Smooth muscle cell (in vitro differentiated cells): ENCODE results near the gene KDM4B. TPM values are rescaled to one million over a fixed set of nuclear protein-coding genes. Genes with fewer than 3 reads are reported as not detected.

ENCODE experiments used
- DNase-seq: peaks from one replicate; lab custom pipeline; 2025; ENCODE audit not compliant: unreplicated experiment; lab: John Stamatoyannopoulos, UW
- H2AFZ ChIP-seq: fragments of 200-600 bp; sonication (generic); 2 replicates; pipeline ENCODE4 v1.6.0; 2016; ENCODE audit warnings: antibody characterized with exemption, low read depth, mild to moderate bottlenecking
- H3F3A ChIP-seq: fragments of 200-600 bp; sonication (generic); 2 replicates; pipeline ENCODE4 v1.6.0; 2017; ENCODE audit warnings: antibody characterized with exemption, low read depth
- H3K27ac ChIP-seq: fragments of 200-600 bp; sonication (generic); 2 replicates; pipeline ENCODE4 v1.5.1; 2016; ENCODE audit warnings: low read depth, mild to moderate bottlenecking
- H3K27me3 ChIP-seq: fragments of 200-600 bp; sonication (generic); 2 replicates; pipeline ENCODE4 v1.6.1; 2016; ENCODE audit warnings: low read depth, mild to moderate bottlenecking
- H3K36me3 ChIP-seq: fragments of 200-600 bp; sonication (generic); 2 replicates; pipeline ENCODE4 v1.5.1; 2016; ENCODE audit warnings: low read depth
- H3K4me1 ChIP-seq: fragments of 200-600 bp; sonication (generic); 2 replicates; pipeline ENCODE4 v1.5.1; 2016; ENCODE audit warnings: low read depth
- H3K4me2 ChIP-seq: fragments of 200-600 bp; sonication (generic); 2 replicates; pipeline ENCODE4 v1.6.0; 2016; ENCODE audit warnings: mild to moderate bottlenecking
- H3K4me3 ChIP-seq: fragments of 200-600 bp; sonication (generic); 2 replicates; pipeline ENCODE4 v1.5.1; 2016; ENCODE audit warnings: mild to moderate bottlenecking
- H3K79me2 ChIP-seq: fragments of 200-600 bp; sonication (generic); 2 replicates; pipeline ENCODE4 v1.6.0; 2016; ENCODE audit warnings: low read depth, mild to moderate bottlenecking
- H3K9ac ChIP-seq: fragments of 200-600 bp; sonication (generic); 2 replicates; pipeline ENCODE4 v1.6.0; 2016; ENCODE audit warnings: low read depth
- H3K9me3 ChIP-seq: fragments of 200-600 bp; sonication (generic); replicated peaks from 2 replicates; pipeline ENCODE4 v1.5.1; 2016; ENCODE audit warnings: low read depth
- H4K20me1 ChIP-seq: fragments of 200-600 bp; sonication (generic); 2 replicates; pipeline ENCODE4 v1.6.0; 2016; ENCODE audit warnings: low read depth
- CTCF ChIP-seq: fragments of 200-600 bp; sonication (generic); IDR thresholded peaks from 2 replicates; pipeline ENCODE4 v1.5.1; 2017; ENCODE audit warnings: borderline replicate concordance, mild to moderate bottlenecking, antibody characterized with exemption; ENCODE audit not compliant: insufficient read depth, poor library complexity, severe bottlenecking
- WGBS: methylation state at CpG from one replicate; pipeline ENCODE4 v1.1.7; 2016; ENCODE audit warnings: low lambda C conversion rate; 5-methylcytosine and 5-hydroxymethylcytosine counted together
- polyA plus RNA-seq: library from polyadenylated mRNA; unstranded; fragments of >200 nt; fragmentation: Nextera tagmentation; extraction: Ambion mirVana; gene quantifications from 2 replicates; pipeline ENCODE4 v1.2.1, GENCODE V29; 2016
- total RNA-seq: library from RNA; depleted of rRNA; stranded (reverse); fragments of >200 nt; gene quantifications from 2 replicates; pipeline ENCODE4 v1.2.3, GENCODE V29; 2014

KDM4B gene
- total and polyA plus RNA-seq, 2 experiments from 2014 or later: 27.9 to 32.3 TPM

GRCh38 chr19:5111051-5111450 is 142.1 kb downstream of the KDM4B start:
- Histone ChIP-seq H3K36me3 (no peaks in the 10 kb centered on the region), H3K9me3 (no peaks in the 10 kb centered on the region), H4K20me1 (peaks cover 59% of the 10 kb centered on the region), H3K27ac (no peak overlapping the region), H2AFZ (no peak overlapping the region), H3K9ac (no peak overlapping the region), H3K4me1 (peaks cover 22% of the 10 kb centered on the region), H3K4me2 (no peak overlapping the region), H3K79me2 (no peaks in the 10 kb centered on the region), H3F3A (no peaks in the 10 kb centered on the region), H3K27me3 (no peaks in the 10 kb centered on the region), H3K4me3 (no peak overlapping the region)
- 96% methylated on average over 21 of the region's 21 CpGs for WGBS
- DNase-seq: no peak
- no peak for TF ChIP-seq CTCF

GRCh38 chr19:5112175-5112574 is 143.3 kb downstream of the KDM4B start:
- Histone ChIP-seq H3K27me3 (no peaks in the 10 kb centered on the region), H4K20me1 (peaks cover 53% of the 10 kb centered on the region), H3K79me2 (no peaks in the 10 kb centered on the region), H3K4me3 (no peak overlapping the region), H3K9me3 (no peaks in the 10 kb centered on the region), H3F3A (no peaks in the 10 kb centered on the region), H3K4me1 (peaks cover 22% of the 10 kb centered on the region), H3K27ac (peak overlapping the region; percentile 70), H2AFZ (no peak overlapping the region), H3K9ac (no peak overlapping the region), H3K4me2 (no peak overlapping the region), H3K36me3 (no peaks in the 10 kb centered on the region)
- 82% methylated on average over 6 of the region's 6 CpGs for WGBS
- no peak for DNase-seq
- no peak for TF ChIP-seq CTCF

GRCh38 chr19:5112681-5113575 is 144.0 kb downstream of the KDM4B start:
- H4K20me1 ChIP-seq: peaks cover 48% of the 10 kb centered on the region
- no peaks in the 10 kb centered on the region for H3K27me3 ChIP-seq
- H3K36me3 ChIP-seq: no peaks in the 10 kb centered on the region
- no peaks in the 10 kb centered on the region for H3K79me2 ChIP-seq
- no peak overlapping the region for H3K4me3 ChIP-seq
- DNase-seq: peak; percentile 38
- WGBS: 38% methylated on average over 25 of the region's 27 CpGs
- peak overlapping the region; percentile 69 for H3K4me2 ChIP-seq
- H3K27ac ChIP-seq: peak overlapping the region; percentile 70
- no peak overlapping the region for H2AFZ ChIP-seq
- H3K9ac ChIP-seq: peak overlapping the region; percentile 41
- no peaks in the 10 kb centered on the region for H3K9me3 ChIP-seq
- peaks cover 22% of the 10 kb centered on the region for H3K4me1 ChIP-seq
- H3F3A ChIP-seq: no peaks in the 10 kb centered on the region
- no peak for TF ChIP-seq CTCF
